NCI-H510A treated with DMSO at 0.1 percent for 48 hours (cell line): Measurements from ENCODE around the gene BEND6.

Source experiments
- DNase-seq: peaks from one replicate; lab custom pipeline; 2025; lab: John Stamatoyannopoulos, UW

The BEND6 gene, protein sequence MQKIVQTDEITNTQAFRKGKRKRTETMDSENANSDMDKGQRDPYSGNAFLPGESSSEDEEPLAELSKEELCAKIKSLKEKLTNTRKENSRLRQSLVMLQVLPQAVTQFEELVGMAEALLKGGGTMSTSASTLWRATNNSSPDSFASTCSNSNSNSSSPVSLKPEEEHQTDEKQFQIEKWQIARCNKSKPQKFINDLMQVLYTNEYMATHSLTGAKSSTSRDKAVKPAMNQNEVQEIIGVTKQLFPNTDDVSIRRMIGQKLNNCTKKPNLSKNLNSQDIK

DNA sequence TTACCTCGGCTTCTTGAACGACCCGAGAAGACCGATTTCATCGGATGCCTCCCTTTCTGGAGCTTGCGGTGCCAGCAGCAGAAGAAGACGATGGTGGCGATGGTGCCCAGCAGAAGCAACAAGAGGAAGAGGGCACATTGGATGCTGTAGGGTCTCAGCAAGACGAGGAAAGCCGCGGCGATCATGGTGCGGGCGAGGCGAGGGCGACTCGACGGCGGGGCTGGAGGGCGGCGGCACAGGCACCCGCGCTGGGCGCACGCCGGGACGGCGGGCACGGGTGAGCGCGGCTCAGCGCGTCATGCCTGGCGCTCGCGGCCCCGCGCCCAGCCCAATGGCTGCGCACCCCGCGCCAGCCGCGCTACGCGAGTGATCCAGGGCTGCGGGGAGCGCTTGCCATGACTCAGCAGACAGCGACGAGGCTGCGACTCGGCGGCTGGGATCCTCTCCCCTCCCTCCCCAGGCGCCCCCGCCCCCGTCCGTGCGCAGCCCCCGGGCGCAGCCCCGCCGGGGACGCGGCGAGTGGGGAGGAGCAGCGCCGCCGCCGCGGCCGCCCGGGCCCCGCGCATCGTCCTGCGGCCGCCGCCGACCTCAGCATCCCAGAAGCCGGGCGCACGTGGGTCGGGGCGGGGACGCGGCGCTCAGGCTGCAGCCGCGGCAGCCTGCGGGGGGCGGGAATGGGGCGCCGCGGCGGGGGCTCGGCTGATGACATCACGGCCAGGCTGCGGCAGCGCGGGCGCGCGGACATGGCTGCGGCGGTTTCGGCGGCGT is at the start of gene BEND6:
TSS of gene BEND6 (plus strand) at position 705 of the 768 bp plus-strand sequence. CDS start 26,704 bp downstream, outside the sequence.
- peak; percentile 58 for DNase-seq

DNA sequence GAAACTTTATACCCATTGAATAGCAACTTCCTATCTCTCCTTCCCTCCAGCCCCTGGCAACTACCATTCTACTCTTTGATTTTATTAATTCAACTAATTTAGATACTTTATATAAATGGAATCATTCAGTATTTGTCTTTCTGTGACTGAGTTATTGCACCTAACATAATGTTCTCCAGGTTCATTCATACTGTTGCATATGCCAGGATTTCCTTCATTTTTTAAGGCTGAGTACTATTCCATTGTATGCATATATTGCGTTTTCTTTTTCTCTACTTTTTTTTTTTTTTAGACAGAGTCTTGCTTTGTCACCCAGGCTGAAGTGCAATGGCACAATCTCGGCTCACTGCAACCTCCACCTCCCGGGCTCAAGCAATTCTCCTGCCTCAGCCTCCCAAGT is 49.5 kb upstream of the BEND6 start:
- no peak for DNase-seq

DNA sequence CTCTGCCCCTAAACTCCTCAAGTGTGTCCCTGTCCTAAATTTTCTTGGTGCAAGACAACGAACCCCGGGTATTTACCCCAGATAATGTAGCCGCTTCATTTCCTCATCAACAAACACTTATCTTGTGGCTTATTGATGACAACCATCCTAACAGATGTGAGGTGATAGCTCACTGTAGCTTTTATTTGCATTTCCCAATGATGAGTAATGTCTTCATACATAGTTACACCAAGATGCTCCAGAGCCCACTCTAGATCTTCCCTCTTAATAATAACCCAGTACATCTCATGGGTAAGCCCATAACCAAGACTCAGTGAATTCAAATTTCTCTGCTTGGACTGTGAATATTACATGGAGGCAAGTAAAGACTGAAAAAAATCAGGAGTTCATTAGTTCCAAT is 48.2 kb upstream of the BEND6 start:
- DNase-seq, result no peak

DNA sequence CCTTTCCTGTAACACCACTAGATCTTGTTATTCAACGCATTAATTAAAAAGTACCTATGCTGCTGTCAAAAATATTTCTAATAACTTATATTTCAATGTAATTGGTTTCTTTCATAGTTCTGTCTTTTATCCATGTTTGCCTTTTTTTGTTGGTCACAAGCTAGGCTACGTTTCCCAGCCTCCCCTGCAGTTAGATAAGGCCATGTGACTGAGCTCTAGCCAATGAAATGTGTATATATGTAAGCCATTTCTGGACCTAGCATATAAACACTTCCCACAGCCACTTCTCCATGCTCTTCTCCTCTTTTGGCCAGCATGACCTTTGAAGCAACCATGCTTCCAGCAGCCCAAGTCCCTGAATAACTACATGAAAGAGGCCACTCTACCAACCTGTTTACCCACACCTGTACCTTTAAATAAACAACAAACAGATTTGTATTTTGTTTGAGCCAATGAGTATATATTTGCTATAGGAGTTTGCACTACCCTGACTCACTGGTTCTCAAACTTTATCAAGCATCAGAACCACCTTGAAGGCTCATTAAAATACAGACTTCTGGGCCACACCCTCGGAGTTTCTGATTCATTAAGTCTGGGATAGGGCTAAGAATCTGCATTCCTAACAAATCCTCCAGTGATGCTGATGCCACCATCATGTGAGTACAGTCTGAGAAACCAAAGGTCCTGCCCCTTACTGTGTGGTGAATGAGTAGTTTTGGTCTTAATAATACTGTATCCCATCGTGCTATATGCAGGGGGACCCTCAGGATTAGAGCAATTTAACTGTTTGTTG is 45.6 kb upstream of the BEND6 start:
- no peak for DNase-seq

DNA sequence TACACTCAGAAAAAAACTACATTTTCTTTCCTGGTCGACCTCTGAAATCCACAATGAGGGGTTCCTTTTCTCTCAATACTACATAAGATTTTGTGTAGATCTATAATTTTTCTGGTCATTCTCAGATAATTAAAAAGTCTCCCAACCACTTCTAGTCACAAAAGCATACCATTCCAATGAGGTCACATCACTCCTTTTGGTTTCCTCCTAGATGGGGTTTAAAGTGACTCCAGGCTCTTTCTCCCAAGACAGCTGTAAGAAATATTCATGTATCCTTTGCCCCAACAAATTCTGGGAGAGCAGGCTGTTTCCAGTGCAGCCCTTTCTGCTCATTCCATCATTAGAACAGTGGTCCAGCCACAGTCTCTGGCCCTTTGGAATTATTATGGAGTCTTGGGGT is 43.1 kb upstream of the BEND6 start:
- no peak for DNase-seq

DNA sequence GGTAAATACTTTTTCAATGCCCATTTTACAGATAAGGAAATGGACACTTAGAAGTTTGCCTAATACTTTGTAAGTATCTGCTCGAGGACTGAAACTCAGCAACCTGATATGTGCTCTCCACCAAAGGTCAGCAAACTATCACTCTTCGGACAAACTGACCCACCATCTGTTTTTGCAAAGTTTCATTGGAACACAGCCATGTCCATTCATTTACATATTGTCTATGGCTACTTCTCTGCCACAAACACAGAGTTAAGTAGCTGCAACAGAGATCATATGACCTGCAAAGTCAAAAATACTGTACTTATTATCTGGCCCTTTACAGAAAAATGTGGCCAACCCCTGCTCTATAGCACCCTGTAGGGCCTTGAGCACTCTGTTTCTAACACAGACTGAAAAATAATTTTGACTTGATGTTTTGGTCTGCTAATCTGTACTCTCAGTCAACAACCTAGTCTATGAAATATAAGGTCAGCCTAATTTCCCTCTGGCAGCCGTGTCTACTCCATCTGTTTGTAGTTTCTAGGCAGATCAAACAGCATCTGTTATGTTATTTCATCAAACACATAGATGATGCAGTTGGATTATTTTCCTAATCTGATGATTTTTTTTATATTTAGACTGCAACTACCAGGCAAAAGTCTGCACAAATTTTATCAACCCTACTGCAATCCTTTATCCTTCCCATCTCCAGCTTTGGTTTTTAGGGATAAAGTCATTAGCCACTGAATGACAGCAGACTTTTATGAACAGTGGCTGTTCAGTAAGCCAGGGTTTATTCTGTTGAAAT is 41.4 kb upstream of the BEND6 start:
- DNase-seq, result no peak

DNA sequence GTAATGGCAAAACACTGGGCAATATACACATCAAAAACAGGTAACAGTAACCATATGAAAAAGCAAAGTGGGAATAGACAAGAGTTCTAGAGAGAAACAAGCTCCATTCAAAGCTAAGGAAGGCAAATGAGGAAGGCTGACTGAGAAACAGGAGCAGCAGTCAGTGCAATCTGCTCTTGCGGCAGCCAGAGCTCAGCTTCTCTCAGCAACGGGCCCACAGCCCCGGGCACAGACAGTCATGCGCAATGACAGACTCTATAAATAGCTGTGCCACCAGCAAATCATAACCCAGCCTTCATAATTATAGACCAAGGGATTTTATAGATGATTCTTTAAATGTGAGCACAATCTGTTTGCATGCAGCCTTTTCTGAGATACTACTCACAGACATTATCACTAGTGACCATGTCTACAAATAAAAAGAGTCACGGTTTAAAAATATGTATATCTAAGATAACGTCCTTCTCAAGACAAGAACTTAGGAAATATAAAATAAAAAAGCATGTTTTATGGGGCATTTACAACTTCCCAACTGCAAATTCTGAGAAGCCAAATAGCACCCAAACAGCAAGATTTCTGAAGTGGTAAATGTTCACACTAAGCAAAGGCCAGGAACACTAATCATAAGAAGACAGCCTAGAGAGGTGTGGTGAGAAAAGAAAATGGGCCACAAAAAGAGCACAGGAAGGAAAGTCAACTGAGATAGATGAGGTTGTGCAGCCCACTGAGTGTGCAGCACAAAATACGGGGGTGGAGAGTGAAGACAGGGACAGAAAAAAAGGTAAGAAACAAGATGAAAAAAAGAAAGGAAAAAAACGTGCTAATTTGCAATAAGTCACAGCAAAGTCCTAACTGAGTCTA is 39.9 kb upstream of the BEND6 start:
- DNase-seq, result no peak

DNA sequence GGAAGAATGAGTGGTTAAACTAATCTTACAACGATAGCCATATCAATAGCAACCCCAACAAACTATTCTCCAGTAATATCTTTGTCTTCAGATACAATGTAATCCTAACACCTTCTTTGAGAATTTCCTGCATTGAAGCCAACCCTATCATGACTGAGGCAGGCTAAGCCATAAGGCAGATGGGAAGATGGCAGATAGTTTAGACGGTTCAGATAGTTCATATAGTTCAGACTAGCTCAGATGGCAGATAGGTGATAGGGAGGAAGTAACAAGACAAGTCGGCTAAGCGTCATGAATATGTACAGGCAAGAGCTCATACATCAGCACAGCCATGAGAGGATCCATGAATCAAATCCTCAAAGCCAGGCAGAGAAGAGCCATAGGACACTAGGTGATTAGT is 39.1 kb upstream of the BEND6 start:
- no peak for DNase-seq

DNA sequence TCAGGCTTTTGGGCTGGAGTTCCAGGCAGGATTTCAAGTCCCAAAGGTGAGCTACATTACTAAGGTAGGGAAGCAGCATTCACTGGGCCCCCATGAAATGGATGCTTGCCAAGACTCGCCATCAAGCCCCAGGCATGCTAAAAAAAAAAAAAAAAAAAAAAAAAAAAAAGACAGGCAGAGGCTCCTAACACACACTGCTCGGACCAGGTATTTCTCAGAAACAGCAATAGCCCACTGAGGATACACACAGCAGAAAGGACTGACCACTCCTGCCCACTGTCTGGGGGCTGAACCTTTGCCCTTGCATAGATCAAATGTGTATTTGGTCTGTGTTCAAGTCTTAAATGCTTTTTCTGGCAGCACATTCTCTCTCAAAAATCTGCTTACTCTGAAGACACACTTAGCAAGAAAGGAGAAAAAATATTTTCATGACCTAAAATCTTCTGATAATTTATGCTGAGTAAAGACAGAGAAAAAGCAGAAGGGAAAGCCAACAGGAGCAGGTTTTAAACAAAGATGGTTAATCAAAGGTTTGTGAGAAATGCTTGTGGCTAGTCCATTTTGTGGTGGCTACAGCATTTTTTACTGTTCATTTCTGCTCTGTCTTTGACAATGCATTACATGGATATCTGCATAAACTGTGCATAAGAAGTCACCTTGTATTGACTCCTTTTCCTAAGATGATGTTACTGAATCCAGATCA is 37.9 kb upstream of the BEND6 start:
- no peak for DNase-seq

DNA sequence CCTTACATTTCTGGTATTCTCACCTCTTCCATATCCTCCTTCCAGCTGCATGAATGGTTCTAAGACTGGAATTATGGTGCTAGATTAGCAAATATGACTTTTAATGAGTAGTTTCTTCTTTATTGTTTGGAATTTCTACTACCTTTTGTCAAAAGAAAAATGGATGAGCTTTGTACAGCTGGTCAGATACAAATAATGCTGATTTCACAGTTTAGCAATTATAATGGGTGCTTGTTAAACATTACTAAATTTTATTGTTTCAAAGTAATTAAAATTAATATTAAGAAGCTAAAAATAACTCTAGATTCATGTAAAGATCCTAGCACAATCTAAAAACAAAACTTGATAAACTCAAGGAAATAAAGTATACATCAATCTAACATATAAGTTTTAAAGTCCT is 32.3 kb upstream of the BEND6 start:
- no peak for DNase-seq

DNA sequence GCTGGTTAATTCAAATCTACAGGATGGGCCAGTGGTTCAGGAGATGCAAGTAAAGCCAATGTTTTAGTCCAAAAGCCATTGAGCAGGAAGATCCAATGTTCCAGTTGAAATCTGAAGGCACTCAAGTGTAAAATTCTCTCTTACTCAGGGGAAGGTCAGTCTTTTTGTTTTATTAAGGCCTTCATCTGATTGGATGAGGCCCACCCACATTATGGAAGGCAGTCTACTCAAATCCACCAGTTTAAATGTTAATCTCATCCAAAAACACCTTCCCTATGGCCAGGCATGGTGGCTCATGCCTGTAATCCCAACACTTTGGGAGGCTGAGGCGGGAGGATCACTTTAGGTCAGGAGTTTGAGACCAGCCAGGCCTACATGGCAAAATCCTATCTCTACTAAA is 31.3 kb upstream of the BEND6 start:
- no peak for DNase-seq

DNA sequence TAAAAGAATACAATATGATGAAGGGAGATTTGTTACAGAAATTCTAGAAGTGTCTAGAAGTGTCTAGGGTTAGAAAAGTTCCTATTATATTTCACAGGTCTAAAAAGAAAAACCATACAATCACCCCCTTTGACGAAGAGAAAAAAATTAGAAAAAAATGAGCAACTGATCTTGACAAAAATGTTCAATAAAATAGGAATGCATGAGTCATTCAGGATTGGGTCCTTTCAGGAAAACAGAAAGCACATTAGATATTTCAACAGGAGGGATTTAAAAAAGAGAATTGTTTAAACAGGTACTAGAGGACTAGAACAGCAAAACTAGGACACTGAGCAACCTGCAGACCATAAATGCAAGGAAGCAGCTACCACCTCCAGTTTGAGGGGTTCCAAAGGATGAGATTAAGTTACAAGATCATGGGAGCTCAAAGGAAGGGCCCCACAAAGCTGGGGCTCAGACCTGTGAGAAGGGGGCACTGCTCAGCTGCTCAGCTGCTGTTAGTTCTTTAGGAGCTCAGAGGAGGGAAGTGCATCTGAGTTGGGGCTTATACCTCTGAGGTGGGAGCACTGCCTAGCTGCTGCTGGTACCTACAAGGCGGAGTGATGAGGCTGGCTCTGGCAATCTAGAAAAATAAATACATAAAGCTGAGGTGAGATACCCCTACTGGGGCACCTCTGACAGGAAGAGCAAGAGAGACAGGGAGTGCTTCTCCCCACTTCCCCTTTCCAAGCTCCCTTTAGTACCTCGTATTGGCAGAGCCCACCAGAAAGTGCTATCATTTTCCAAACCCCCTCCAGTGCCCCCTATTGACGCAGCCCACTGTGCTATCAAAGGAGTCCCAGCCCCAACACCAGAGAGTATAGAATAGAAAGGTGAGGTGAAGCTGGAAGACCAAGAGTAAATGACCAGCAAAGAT is 27.1 kb upstream of the BEND6 start:
- DNase-seq, result no peak

DNA sequence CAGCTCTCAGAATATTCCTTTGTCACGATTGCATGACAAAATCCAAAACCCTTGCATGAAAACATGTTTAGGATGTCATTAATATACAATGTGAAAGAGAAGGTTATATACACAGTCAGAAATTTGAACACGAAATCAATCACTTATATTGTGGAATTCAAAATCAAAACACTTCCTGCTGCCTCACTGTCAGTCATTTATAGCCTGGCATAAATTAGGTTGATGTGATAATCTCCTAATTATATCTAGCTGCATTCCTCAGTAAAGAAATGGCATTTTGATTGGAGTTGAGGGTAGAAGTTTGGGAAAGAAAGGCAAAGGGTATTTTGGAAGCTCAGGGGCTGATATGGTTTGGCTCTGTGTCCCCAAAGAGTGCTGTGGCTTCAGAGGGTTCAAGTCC is 24.1 kb upstream of the BEND6 start:
- DNase-seq, result no peak

DNA sequence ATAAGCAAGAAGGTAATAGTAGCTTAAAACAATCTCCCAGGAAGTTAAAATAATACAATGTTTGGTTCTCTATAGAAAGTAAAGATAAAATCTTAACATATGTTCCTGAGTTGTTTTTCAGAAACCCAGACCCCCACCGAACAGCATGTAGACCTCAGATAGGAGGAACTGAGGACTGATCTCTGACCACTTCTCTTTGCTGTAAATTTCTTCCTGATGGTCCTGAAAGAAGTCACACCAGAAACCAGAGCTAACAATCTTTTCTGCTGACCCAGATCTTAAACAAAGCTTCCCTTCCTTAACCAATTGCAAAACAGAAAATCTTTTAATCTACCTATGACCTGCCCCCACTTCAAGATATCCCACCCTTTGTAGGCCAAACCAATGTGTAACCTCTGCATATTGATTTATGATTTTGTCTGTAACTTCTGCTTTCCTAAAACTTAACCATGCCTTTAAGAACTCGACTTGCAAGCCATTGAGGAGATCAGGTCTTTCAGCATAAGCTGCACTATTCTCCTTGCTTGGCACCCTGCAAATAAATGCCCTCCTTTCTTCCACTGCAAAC is 21.9 kb upstream of the BEND6 start:
- no peak for DNase-seq

DNA sequence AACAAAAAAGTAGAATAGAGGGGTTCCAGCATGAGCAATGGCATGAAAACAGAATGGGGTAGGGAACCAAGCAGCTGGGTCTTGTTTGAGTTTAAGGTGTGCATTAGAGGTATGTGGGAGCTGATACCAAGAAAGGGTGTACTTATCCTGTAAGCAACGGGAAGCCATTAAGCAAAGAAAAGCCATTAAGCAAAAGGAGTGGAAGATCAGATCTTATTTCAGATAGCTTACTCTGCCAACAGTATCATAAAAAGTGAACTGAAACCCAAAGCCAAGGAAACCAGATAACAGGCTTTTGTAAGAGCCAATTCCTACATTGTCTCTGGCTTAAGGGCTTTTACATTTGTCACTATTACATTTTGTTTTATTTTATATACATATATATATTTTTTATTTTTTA is 21.3 kb upstream of the BEND6 start:
- no peak for DNase-seq

DNA sequence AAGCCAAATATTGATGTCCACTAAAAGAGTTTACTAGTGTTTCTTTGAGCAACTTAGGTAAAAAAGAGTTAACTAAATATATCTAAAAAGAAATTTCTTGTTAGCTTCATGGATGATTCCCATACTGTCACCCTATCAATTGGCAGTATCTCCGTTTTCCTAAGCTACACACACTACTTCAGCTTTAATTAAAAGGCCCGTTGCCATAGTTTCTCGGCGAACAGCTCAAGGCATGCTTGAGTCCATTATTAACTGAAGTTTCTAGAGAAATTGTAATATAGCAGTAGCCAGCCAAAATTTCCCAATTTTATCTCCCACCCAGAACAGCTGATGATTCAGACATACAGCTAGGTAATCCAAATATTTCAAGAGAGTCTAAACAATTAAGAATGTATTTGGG is 20.0 kb upstream of the BEND6 start:
- DNase-seq, result no peak

DNA sequence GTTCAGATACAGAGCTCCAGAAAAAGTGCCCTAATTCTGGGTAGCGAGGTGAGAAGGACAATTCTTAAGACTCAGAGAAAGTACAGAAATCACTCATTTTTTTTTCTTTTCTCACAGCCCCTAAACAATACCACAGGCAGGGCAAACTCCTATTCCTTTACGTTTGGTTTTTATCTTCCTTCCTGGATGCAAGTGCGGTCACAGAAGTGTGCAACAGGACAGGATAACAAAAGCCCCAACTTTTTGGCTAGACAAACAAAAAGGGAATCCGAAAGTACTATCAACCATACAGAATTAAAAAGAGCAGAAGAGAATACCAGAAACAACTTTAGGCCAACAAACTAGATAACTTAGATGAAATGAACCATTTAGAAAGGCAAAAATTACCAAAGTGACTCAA is 18.4 kb upstream of the BEND6 start:
- DNase-seq, result no peak

DNA sequence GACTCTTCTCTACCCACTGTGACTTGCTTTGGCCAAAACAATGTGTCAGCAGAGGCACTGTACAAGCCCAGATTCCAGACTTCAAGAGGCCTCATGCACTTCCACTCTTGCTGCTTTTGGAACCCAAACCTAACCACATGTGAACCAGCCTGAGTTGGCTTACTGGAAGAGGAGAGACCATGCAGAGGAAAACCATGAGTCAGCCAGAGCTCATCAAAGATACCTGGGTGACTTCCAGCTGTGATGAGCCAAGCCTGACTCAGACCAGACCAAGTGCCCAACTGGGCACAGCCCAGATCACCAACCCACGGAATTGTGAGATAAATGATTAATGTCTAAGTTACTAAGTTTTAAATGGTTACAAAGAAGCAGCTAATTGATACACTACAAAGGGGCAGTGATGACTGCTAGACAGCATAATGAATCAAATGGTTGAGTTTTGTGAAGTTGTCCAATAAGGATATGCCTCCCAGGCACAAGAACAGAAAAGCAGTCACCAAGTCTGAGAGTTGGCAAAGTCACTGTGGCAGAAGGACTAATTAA is 16.2 kb upstream of the BEND6 start:
- DNase-seq, result no peak

DNA sequence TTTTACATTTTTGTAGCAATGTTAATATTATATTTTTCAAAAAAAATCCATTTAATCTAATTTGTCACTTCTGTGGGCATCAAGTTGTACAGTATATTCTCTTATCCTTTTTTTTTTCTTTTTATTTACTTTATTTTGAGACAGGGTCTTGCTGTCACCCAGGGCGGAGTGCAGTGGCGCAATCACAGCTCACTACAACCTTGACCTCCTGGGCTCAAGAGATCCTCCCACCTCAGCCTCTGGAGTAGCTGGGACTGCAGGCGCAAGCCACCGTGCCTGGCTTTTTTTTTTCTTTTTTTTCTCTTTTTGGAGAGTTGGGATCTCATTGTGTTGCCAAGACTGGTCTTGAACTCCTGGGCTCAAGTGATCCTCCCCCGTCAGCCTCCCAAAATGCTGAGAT is 14.4 kb upstream of the BEND6 start:
- no peak for DNase-seq
